Stomach (tissue), 9 donors: ENCODE data around the gene TRIM24. TPM values are rescaled to one million over a fixed set of nuclear protein-coding genes. Genes with fewer than 3 reads are reported as not detected.

Source experiments
- DNase-seq, 2 donors: peaks; one replicate each; pipeline versions ENCODE4 v3.0.0 to v3.0.0-alpha.2; 2013 to 2019
- H3K27ac ChIP-seq, 5 donors: fragments of 200-600 bp in 4 of 5; sonication (generic) in 4 of 5; one replicate each; pipeline ENCODE4 v1.5.1; 2013 to 2019; ENCODE audit warnings: mild to moderate bottlenecking in 1 of 5, moderate library complexity in 1 of 5
- H3K27me3 ChIP-seq, 3 donors: fragments of 200-600 bp; sonication (generic); one replicate each; pipeline ENCODE4 v1.5.1; 2017 to 2019; ENCODE audit warnings: mixed run types in 1 of 3
- H3K36me3 ChIP-seq, 4 donors: fragments of 200-600 bp; sonication (generic); 1 replicate in 3 of 4; 2 replicates in 1 of 4; pipeline ENCODE4 v1.5.1; 2016 to 2019
- H3K4me1 ChIP-seq, 4 donors: fragments of 200-600 bp; sonication (generic); one replicate each; pipeline ENCODE4 v1.5.1; 2016 to 2019
- H3K4me3 ChIP-seq, 4 donors: fragments of 200-600 bp; sonication (generic) in 3 of 4; one replicate each; pipeline ENCODE4 v1.5.1; 2016 to 2019; ENCODE audit warnings: mild to moderate bottlenecking in 1 of 4
- H3K9me3 ChIP-seq, 4 donors: fragments of 200-600 bp; sonication (generic); one replicate each; pipeline ENCODE4 v1.5.1; 2016 to 2019
- CTCF ChIP-seq, 7 experiments: fragments of 450-650 bp in 4 of 7; fragments of 200-600 bp in 3 of 7; sonication (generic) in 3 of 7; IDR thresholded peaks; one replicate each; pipeline ENCODE4 v1.5.1; 2016 to 2019; ENCODE audit warnings: antibody characterized with exemption in 7 of 7, control low read depth in 2 of 7, mild to moderate bottlenecking in 1 of 7
- EP300 ChIP-seq: sonication (generic); formaldehyde crosslinking; IDR thresholded peaks from one replicate; pipeline ENCODE4 v1.6.1; 2017; ENCODE audit warnings: antibody characterized with exemption
- POLR2A ChIP-seq, 4 donors: fragments of 450-650 bp; IDR thresholded peaks; one replicate each; pipeline ENCODE4 v1.6.1; 2016; ENCODE audit warnings: antibody characterized with exemption in 4 of 4, control low read depth in 2 of 4, mild to moderate bottlenecking in 1 of 4, moderate library complexity in 1 of 4
- POLR2AphosphoS5 ChIP-seq, 3 donors: sonication (generic); formaldehyde crosslinking; IDR thresholded peaks; one replicate each; pipeline ENCODE4 v1.6.1; 2016; ENCODE audit warnings: antibody characterized with exemption in 3 of 3
- WGBS, 5 donors: extraction: QIAGEN DNeasy Blood & Tissue Kit in 3 of 5; methylation state at CpG; one replicate each; pipeline versions ENCODE4 v1.1.5 to v1.1.7; 2013 to 2018; 5-methylcytosine and 5-hydroxymethylcytosine counted together
- intact Hi-C: fragments of 100-400 bp; cut with DNase I; formaldehyde crosslinking; loops from one replicate; pipeline ENCODE4 v1.15.1; 2023; ENCODE audit warnings: low total_unique reads
- polyA plus RNA-seq, 3 donors: library from polyadenylated mRNA; stranded (reverse); fragments of 200-250 nt; gene quantifications; one replicate each; pipeline ENCODE4 v1.2.3, GENCODE V29; 2013
- total RNA-seq, 5 donors: library from RNA; depleted of rRNA; stranded (reverse); fragments of >200 nt; gene quantifications; one replicate each; pipeline versions ENCODE4 v1.1.0 to v1.2.3, GENCODE V29; 2014 to 2016
- donor health status: healthy with polysubstance abuse.
- donor health status: Bipolar disorder and iron deficiency.
- donor health status: healthy.

TRIM24 gene
- total and polyA plus RNA-seq, 8 donors: 5.5 to 32.0 (median 11.9) TPM

GRCh38 chr7:138442822-138443221 lies 17.2 kb upstream of the TRIM24 start:
- intact Hi-C loops: no loop called here
- TF ChIP-seq POLR2A (IDR thresholded peaks at IDR 0.05): no peak
- TF ChIP-seq CTCF (IDR thresholded peaks at IDR 0.05): no peak
- TF ChIP-seq POLR2AphosphoS5 (IDR thresholded peaks at IDR 0.05): no peak
- TF ChIP-seq EP300: no peak
- Histone ChIP-seq H3K36me3 (no peaks in the 10 kb centered on the region), H3K27ac (no peak overlapping the region), H3K4me3 (no peak overlapping the region), H3K4me1 (no peaks in the 10 kb centered on the region), H3K27me3 (no peaks in the 10 kb centered on the region), H3K9me3 (no peaks in the 10 kb centered on the region)
- WGBS, 5 donors: 86 to 100% (median 96%) methylated on average over 3 of the region's 3 CpGs
- DNase-seq: no peak

DNA sequence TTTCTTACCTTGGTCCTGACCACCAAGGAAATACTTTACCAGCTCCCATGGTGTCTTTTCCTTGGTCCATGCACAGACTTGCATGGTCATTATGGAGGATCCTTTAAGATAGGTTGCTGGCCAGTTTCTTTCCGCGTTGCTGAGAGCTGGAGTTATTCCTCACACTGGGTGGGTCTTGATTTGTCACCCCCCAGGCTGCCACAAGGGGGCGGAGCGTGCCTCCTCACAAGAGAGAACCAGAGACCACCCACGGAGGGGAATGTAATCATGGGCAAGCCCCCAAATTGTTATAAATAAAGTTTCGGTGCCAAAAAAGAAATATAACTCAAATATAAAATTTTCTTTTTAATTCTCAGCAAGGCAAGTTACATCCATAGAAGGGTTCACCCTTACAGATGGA lies 10.5 kb upstream of the TRIM24 start:
- H3K9me3 ChIP-seq: no peaks in the 10 kb centered on the region
- intact Hi-C loops: no loop called here
- no peaks in the 10 kb centered on the region for H3K4me1 ChIP-seq
- TF ChIP-seq CTCF (IDR thresholded peaks at IDR 0.05) (peak in 1 of 7 experiments; percentile 6), POLR2A (IDR thresholded peaks at IDR 0.05) (no peak)
- no peak for DNase-seq
- H3K36me3 ChIP-seq: no peaks in the 10 kb centered on the region
- no peak overlapping the region for H3K27ac ChIP-seq
- H3K4me3 ChIP-seq: no peak overlapping the region
- H3K27me3 ChIP-seq: no peaks in the 10 kb centered on the region
- WGBS, 5 donors: 73 to 91% (median 89%) methylated on average over 6 of the region's 6 CpGs

DNA sequence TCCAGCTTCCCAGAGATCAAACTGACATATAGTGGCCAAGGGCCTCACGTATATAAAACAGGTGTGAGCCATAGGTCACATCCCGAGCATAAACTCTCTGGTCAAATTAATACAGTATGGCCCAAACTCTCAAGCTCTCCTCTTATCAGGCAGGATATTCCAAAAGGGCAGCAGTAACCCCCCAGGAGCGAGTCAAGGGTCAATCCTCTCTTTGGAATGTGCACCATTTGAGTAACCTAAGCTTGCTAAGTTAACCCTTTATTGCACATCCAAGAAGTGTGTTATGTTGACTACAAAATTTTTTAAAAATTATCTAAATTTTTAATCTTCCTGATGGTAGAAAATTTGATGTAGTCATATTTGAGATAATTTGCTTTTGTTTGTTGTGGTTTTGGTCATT lies 4.5 kb upstream of the TRIM24 start:
- no peak for DNase-seq

GRCh38 chr7:138456220-138456619 lies 3.8 kb upstream of the TRIM24 start:
- DNase-seq: no peak
- H3K4me3 ChIP-seq: no peak overlapping the region
- no peak for TF ChIP-seq POLR2A (IDR thresholded peaks at IDR 0.05)
- TF ChIP-seq CTCF (IDR thresholded peaks at IDR 0.05): no peak
- TF ChIP-seq POLR2AphosphoS5 (IDR thresholded peaks at IDR 0.05): no peak
- no peak for TF ChIP-seq EP300
- H3K4me1 ChIP-seq: peaks cover 0 to 6% (median 2%) of the 10 kb centered on the region in 4 donors
- no peaks in the 10 kb centered on the region for H3K36me3 ChIP-seq
- no peaks in the 10 kb centered on the region for H3K27me3 ChIP-seq
- intact Hi-C loops: no loop called here
- 84 to 100% (median 95%) methylated on average over 2 to 4 of the region's 4 CpGs for WGBS, 5 donors
- H3K27ac ChIP-seq: no peak overlapping the region
- no peaks in the 10 kb centered on the region for H3K9me3 ChIP-seq

More for the DNA sequence above, 4.5 kb upstream of the TRIM24 start:
- Histone ChIP-seq H3K27ac (no peak overlapping the region), H3K27me3 (no peaks in the 10 kb centered on the region), H3K36me3 (no peaks in the 10 kb centered on the region), H3K4me3 (no peak overlapping the region), H3K4me1 (peaks cover 0 to 6% (median 2%) of the 10 kb centered on the region in 4 donors), H3K9me3 (no peaks in the 10 kb centered on the region)
- no peak for TF ChIP-seq POLR2A (IDR thresholded peaks at IDR 0.05)
- intact Hi-C loops: no loop called here
- 65 to 84% (median 79%) methylated on average over 3 of the region's 3 CpGs for WGBS, 5 donors

- Histone ChIP-seq H3K36me3 (no peaks in the 10 kb centered on the region), H3K4me1 (peaks cover 0 to 26% (median 20%) of the 10 kb centered on the region in 4 donors), H3K4me3 (no peak overlapping the region), H3K9me3 (no peaks in the 10 kb centered on the region), H3K27me3 (no peaks in the 10 kb centered on the region), H3K27ac (no peak overlapping the region)
- WGBS, 5 donors: 79 to 92% (median 88%) methylated on average over 18 of the region's 18 CpGs
- TF ChIP-seq POLR2A (IDR thresholded peaks at IDR 0.05) (no peak), POLR2AphosphoS5 (IDR thresholded peaks at IDR 0.05) (no peak), CTCF (IDR thresholded peaks at IDR 0.05) (no peak), EP300 (no peak)
- no peak for DNase-seq
- intact Hi-C loops: no loop called here
Observed at GRCh38 chr7:138458576-138459412, 1.3 kb upstream of the TRIM24 start.
